ENCODE measurements around the gene CDC6.
A peak's percentile ranks its signal among the peaks of the same experiment; 100 is the strongest.

Gene CDC6

DNA sequence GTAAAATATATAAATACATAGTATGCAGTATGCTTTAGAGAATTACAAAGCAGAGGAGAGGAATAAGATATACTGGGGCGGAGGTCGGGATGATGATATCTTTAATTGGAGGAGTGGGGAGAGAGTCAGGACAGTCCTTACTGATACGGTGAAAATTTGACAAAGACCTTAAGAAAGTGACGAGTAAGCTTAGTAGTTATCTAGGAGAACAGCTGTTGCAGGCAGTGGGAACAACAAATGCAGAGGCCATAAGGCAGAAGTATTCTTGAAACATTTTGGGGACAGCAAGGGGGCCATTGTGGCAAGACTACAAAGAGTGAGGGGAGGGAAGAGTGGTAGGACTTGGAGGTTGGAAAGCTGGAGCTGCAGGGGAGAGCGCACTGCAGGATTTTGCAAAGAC is 22.3 kb upstream of the CDC6 start:
- Histone ChIP-seq H3K9ac (ENCODE audit: low read length) (no peak overlapping the region), H3K4me1 (ENCODE audit: control insufficient read depth, insufficient read depth, low read length) (no peaks in the 10 kb centered on the region), H3K36me3 (ENCODE audit: control insufficient read depth, insufficient read depth, low read length) (no peaks in the 10 kb centered on the region), H3K27me3 (ENCODE audit: control insufficient read depth, insufficient read depth, low read length) (no peaks in the 10 kb centered on the region), H3K9me3 (ENCODE audit: control insufficient read depth, low read length) (no peaks in the 10 kb centered on the region), H3K4me3 (ENCODE audit: low read length) (no peak overlapping the region)

DNA sequence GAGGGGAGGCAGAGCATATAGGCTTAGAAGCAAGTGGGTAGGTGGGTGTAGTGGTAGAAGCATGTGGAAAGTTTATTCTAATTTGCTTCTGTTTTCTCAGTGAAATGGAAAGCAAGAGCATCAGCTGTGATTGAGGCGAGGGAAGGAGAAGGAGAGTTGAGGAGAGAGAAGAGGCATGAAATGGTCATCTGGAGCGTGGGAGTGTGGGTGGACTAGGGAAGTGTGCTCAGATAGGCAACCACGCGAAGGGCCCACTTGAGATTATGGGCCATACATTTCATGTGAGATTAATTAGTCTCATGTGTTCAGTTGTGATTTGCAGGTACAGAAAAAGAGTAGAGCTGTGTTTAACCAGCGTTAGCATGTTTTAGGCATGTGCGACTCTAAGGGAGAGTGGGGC is 20.8 kb upstream of the CDC6 start:
- Histone ChIP-seq H3K36me3 (ENCODE audit: control insufficient read depth, insufficient read depth, low read length) (no peaks in the 10 kb centered on the region), H3K4me1 (ENCODE audit: control insufficient read depth, insufficient read depth, low read length) (no peaks in the 10 kb centered on the region), H3K9me3 (ENCODE audit: control insufficient read depth, low read length) (no peaks in the 10 kb centered on the region), H3K4me3 (ENCODE audit: low read length) (no peak overlapping the region), H3K9ac (ENCODE audit: low read length) (no peak overlapping the region), H3K27me3 (ENCODE audit: control insufficient read depth, insufficient read depth, low read length) (no peaks in the 10 kb centered on the region)

DNA sequence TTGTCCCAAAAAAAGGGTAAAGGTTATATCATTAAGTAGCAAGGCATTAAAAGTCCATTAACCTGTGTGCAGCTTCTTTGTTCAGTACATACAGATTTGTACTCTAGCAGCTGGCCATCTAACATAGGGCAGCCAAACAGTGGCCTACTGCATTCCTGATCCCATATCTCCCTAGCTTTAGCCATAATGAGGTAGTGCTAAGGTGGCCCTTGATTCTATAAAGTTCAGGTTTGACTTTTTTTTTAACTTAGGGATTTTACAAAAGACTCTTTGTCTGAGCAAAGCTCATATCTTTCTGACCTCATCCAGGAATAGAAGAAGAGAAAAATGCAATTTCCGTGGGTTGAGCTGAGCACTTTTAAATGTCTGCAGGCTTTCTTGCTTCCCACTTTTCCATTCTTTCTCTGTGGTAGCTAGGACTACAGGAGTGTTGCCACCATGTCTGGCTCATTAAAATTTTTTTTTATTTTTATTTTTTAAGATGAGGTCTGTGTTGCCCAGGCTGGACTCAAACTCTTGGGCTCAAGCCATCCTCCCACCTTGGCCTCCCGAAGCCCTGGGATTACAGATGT is 19.5 kb upstream of the CDC6 start:
- no peaks in the 10 kb centered on the region for H3K36me3 ChIP-seq (ENCODE audit: control insufficient read depth, insufficient read depth, low read length)
- H3K27me3 ChIP-seq (ENCODE audit: control insufficient read depth, insufficient read depth, low read length): no peaks in the 10 kb centered on the region
- H3K4me1 ChIP-seq (ENCODE audit: control insufficient read depth, insufficient read depth, low read length): no peaks in the 10 kb centered on the region
- no peaks in the 10 kb centered on the region for H3K9me3 ChIP-seq (ENCODE audit: control insufficient read depth, low read length)
- H3K9ac ChIP-seq (ENCODE audit: low read length): no peak overlapping the region
- H3K4me3 ChIP-seq (ENCODE audit: low read length): no peak overlapping the region

DNA sequence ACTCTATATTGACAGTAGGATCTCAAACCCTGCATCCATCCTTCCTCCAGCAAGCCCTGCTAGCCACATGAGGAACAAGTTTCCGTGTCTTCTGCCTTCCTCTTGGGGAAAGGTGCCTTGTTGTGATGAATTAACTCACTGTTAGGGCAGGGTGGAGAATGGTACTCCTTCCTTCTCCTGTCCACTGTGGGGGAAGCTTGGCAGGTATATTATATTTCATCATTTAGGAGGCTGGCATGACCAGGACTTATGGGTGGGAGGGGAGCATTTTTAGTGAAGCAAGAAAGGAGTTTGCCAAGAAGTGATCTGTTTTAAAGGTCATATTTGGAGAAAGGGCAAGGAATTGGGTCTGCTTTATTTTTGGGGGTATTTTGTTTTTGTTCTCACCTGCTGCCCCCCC is 9.3 kb upstream of the CDC6 start:
- H3K9me3 ChIP-seq (ENCODE audit: control insufficient read depth, low read length): no peaks in the 10 kb centered on the region
- peaks cover 24% of the 10 kb centered on the region for H3K36me3 ChIP-seq (ENCODE audit: control insufficient read depth, insufficient read depth, low read length)

DNA sequence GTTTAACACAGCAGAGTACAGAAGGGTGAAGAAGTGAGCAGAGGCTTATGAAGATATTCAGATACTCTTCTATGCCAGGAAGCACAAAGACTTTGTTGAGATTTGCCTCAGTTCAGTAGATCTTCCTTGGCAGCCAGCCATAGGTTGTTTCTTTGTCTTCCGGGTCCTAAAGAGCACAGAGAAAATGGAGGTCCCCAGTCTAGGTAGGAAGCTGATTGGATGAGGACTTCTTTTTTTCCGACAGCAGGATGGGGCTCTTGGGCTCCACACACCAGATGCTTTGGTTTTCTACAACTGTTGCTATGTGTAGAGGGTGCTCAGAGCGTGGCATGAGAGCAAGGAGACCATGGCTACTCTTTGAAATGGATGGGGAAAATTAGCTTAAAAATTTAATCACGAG is 8.3 kb upstream of the CDC6 start:
- no peaks in the 10 kb centered on the region for H3K9me3 ChIP-seq (ENCODE audit: control insufficient read depth, low read length)
- peaks cover 7% of the 10 kb centered on the region for H3K4me1 ChIP-seq (ENCODE audit: control insufficient read depth, insufficient read depth, low read length)
- no peak overlapping the region for H3K9ac ChIP-seq (ENCODE audit: low read length)
- no peaks in the 10 kb centered on the region for H3K27me3 ChIP-seq (ENCODE audit: control insufficient read depth, insufficient read depth, low read length)
- peaks cover 16% of the 10 kb centered on the region for H3K36me3 ChIP-seq (ENCODE audit: control insufficient read depth, insufficient read depth, low read length)
- no peak overlapping the region for H3K4me3 ChIP-seq (ENCODE audit: low read length)

More for the DNA sequence above, 9.3 kb upstream of the CDC6 start:
- Histone ChIP-seq H3K9ac (ENCODE audit: low read length) (no peak overlapping the region), H3K27me3 (ENCODE audit: control insufficient read depth, insufficient read depth, low read length) (no peaks in the 10 kb centered on the region), H3K4me1 (ENCODE audit: control insufficient read depth, insufficient read depth, low read length) (peaks cover 2% of the 10 kb centered on the region), H3K4me3 (ENCODE audit: low read length) (no peak overlapping the region)

DNA sequence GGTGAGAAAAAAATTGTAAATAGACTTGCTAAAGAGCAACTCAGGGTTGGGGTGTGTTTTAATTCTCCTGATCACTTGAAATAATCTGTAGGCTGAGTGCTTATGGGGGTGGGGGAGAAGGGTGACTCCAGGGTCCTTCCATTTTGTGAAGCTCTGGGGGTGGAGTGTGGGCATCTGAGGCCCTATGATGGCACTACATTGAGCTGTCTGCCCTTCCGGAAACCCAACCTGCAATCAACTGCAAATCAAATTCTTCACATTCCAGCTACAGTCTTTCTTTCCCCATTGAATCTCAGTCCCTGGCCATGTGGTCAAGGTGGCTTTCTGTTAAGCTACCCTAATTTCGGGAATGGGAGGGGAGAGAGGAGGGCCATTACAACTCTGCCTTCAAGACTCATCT is 6.0 kb upstream of the CDC6 start:
- Histone ChIP-seq H3K9me3 (ENCODE audit: control insufficient read depth, low read length) (no peaks in the 10 kb centered on the region), H3K4me1 (ENCODE audit: control insufficient read depth, insufficient read depth, low read length) (peaks cover 17% of the 10 kb centered on the region), H3K36me3 (ENCODE audit: control insufficient read depth, insufficient read depth, low read length) (peaks cover 11% of the 10 kb centered on the region), H3K9ac (ENCODE audit: low read length) (no peak overlapping the region), H3K4me3 (ENCODE audit: low read length) (no peak overlapping the region), H3K27me3 (ENCODE audit: control insufficient read depth, insufficient read depth, low read length) (no peaks in the 10 kb centered on the region)

DNA sequence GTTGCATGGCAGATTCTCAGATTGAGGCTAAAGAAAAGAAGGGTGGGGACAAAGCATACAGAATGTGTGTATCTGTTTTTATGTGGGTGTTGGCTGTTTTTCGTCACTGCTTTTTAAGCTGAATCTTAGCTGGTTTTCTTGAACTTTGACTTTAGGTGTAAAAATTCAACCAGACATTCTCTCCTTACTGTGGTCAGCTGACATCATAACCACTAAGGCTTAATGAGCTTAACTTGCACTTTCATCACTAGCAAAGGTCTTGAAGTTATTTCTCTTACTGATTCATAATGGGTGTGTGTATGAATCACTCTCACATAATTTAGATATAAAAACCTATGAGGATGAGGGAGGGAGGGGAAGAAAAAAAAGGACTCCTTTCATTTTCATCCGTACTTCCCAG is 4.0 kb upstream of the CDC6 start:
- H3K36me3 ChIP-seq (ENCODE audit: control insufficient read depth, insufficient read depth, low read length): peaks cover 6% of the 10 kb centered on the region
- peak overlapping the region; percentile 58 for H3K9ac ChIP-seq (ENCODE audit: low read length)
- no peaks in the 10 kb centered on the region for H3K9me3 ChIP-seq (ENCODE audit: control insufficient read depth, low read length)
- H3K4me1 ChIP-seq (ENCODE audit: control insufficient read depth, insufficient read depth, low read length): peaks cover 25% of the 10 kb centered on the region
- no peak overlapping the region for H3K4me3 ChIP-seq (ENCODE audit: low read length)
- H3K27me3 ChIP-seq (ENCODE audit: control insufficient read depth, insufficient read depth, low read length): no peaks in the 10 kb centered on the region

DNA sequence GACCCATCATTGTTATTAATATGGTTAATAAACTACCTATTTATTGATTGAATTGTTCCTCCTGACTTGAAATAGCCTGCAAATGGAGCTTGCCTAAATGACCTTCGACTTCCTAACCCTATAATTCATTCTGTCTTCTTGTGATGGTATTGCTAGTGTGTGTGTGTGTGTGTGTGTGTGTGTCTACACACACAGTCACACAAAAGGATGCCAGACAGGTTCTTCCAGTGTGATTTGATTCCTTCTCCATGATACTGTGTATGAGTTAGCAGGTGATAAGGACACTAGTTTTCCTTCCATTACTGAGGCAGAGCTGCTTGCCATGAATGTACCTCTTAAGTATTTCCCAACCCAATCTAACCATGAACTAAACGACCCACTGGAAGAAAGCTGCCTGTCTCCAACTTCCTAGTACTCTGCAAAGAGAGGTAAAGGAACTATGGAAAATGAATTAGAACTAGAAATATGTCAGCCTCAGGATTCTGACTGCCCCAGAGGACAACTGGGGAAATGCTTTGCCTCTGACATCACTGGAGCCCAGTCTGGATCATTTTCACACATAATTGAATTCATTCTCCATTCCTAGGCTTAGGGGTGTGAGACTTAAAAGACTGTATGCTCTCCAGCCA is 3.5 kb upstream of the CDC6 start:
- Histone ChIP-seq H3K4me1 (ENCODE audit: control insufficient read depth, insufficient read depth, low read length) (peaks cover 25% of the 10 kb centered on the region), H3K9me3 (ENCODE audit: control insufficient read depth, low read length) (no peaks in the 10 kb centered on the region), H3K27me3 (ENCODE audit: control insufficient read depth, insufficient read depth, low read length) (no peaks in the 10 kb centered on the region), H3K36me3 (ENCODE audit: control insufficient read depth, insufficient read depth, low read length) (peaks cover 3% of the 10 kb centered on the region), H3K4me3 (ENCODE audit: low read length) (no peak overlapping the region), H3K9ac (ENCODE audit: low read length) (peak overlapping the region; percentile 58)

DNA sequence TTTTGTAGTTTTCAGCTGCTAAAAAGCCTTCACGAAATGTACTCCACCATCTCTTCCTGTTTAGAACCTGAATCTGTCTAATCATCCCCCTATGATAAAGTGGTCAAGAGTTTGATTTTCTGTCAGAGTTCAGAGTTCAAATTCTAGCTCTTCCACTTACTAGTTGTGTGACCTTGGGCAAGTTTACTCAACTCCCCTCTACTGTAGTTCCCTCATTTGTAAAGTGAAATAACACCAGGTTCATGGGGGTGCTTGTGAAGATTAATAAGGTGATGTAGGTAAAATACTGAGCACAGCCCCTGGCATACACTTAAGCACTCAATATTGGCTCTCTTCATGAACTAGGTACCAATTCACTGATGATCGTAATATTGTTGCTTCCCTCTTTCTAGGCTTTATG is 1.2 kb upstream of the CDC6 start:
- Histone ChIP-seq H3K27me3 (ENCODE audit: control insufficient read depth, insufficient read depth, low read length) (no peaks in the 10 kb centered on the region), H3K9ac (ENCODE audit: low read length) (no peak overlapping the region), H3K4me1 (ENCODE audit: control insufficient read depth, insufficient read depth, low read length) (peaks cover 25% of the 10 kb centered on the region), H3K4me3 (ENCODE audit: low read length) (no peak overlapping the region), H3K36me3 (ENCODE audit: control insufficient read depth, insufficient read depth, low read length) (no peaks in the 10 kb centered on the region), H3K9me3 (ENCODE audit: control insufficient read depth, low read length) (no peaks in the 10 kb centered on the region)

DNA sequence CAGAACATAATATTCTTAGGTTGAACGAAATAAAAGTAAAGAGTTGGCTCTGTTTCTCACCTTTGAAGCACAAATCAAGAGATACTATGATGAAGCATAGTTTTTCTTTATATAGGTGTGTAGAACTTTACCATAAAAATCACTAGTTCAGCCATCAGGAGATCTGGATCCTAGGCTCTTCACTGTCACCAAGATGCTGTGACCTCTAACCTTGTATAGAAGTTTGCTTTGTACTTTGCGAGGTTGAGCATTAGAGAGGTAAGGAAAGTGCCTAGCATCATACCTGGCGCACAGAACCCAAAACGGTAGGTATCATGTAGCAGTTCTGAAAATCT is 553 bp upstream of the CDC6 start:
- Histone ChIP-seq H3K27me3 (ENCODE audit: control insufficient read depth, insufficient read depth, low read length) (no peaks in the 10 kb centered on the region), H3K36me3 (ENCODE audit: control insufficient read depth, insufficient read depth, low read length) (no peaks in the 10 kb centered on the region), H3K9me3 (ENCODE audit: control insufficient read depth, low read length) (no peaks in the 10 kb centered on the region), H3K4me3 (ENCODE audit: low read length) (no peak overlapping the region), H3K9ac (ENCODE audit: low read length) (no peak overlapping the region), H3K4me1 (ENCODE audit: control insufficient read depth, insufficient read depth, low read length) (peaks cover 25% of the 10 kb centered on the region)

DNA sequence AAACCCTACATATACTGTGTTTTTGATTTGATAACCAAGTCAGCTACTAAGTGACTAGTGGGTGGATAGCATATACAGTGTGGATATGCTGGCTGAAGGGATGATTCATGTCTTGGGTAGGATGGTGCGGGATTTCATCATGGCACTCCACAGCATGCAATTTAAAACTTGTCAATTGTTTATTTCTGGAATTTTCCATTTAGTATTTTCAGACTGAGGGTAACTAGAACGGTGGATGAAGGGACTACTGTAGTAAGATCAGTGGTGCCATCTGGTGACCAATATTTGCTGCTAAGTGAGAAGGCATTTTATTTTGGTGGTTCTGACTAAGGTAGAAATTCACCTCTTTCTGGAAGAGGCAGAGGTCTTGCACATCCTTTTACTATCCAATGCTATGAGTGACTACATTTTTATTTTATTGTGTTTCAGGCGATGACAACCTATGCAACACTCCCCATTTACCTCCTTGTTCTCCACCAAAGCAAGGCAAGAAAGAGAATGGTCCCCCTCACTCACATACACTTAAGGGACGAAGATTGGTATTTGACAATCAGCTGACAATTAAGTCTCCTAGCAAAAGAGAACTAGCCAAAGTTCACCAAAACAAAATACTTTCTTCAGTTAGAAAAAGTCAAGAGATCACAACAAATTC is 3.1 kb downstream of the CDC6 start:
- Histone ChIP-seq H3K4me1 (ENCODE audit: control insufficient read depth, insufficient read depth, low read length) (peaks cover 8% of the 10 kb centered on the region), H3K36me3 (ENCODE audit: control insufficient read depth, insufficient read depth, low read length) (no peaks in the 10 kb centered on the region), H3K9me3 (ENCODE audit: control insufficient read depth, low read length) (no peaks in the 10 kb centered on the region), H3K9ac (ENCODE audit: low read length) (no peak overlapping the region), H3K27me3 (ENCODE audit: control insufficient read depth, insufficient read depth, low read length) (no peaks in the 10 kb centered on the region), H3K4me3 (ENCODE audit: low read length) (no peak overlapping the region)

DNA sequence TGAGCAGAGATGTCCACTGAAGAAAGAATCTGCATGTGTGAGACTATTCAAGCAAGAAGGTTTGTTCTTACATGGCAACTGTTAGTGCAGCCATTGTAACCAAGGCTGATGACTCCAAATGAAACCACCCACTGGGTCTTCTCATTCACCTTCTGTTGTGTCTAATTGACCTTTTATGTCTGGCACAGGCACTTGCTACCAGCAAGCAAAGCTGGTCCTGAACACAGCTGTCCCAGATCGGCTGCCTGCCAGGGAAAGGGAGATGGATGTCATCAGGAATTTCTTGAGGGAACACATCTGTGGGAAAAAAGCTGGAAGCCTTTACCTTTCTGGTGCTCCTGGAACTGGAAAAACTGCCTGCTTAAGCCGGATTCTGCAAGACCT is 3.6 kb downstream of the CDC6 start:
- Histone ChIP-seq H3K9me3 (ENCODE audit: control insufficient read depth, low read length) (no peaks in the 10 kb centered on the region), H3K27me3 (ENCODE audit: control insufficient read depth, insufficient read depth, low read length) (no peaks in the 10 kb centered on the region), H3K9ac (ENCODE audit: low read length) (no peak overlapping the region), H3K4me3 (ENCODE audit: low read length) (no peak overlapping the region), H3K36me3 (ENCODE audit: control insufficient read depth, insufficient read depth, low read length) (no peaks in the 10 kb centered on the region), H3K4me1 (ENCODE audit: control insufficient read depth, insufficient read depth, low read length) (peaks cover 8% of the 10 kb centered on the region)

Data from mucosa of stomach (tissue), 1 donor.